Ovary (tissue), 9 donors: ENCODE measurements around the gene TAF8. TPM values are rescaled to one million over a fixed set of nuclear protein-coding genes. Genes with fewer than 3 reads are reported as not detected.
A peak's percentile ranks its signal among the peaks of the same experiment; 100 is the strongest.

ENCODE experiments used
- DNase-seq, 5 donors: peaks; one replicate each; pipeline ENCODE4 v3.0.0-alpha.2; 2019 to 2020
- H3K27ac ChIP-seq, 2 donors: fragments of 200-600 bp; one replicate each; pipeline versions ENCODE4 v1.5.1 to v1.8.0; 2019 to 2022
- H3K27me3 ChIP-seq: fragments of 200-600 bp; one replicate; pipeline ENCODE4 v1.8.0; 2022
- H3K36me3 ChIP-seq: fragments of 200-600 bp; sonication (generic); one replicate; pipeline ENCODE4 v1.5.1; 2019
- H3K4me1 ChIP-seq: one replicate; pipeline ENCODE4 v1.8.1; 2013; ENCODE audit warnings: mild to moderate bottlenecking, moderate library complexity; ENCODE audit not compliant: insufficient read depth
- H3K4me3 ChIP-seq: fragments of 200-600 bp; sonication (generic); one replicate; pipeline ENCODE4 v1.5.1; 2017
- H3K9me3 ChIP-seq, 2 donors: fragments of 200-600 bp in 1 of 2; sonication (generic) in 1 of 2; one replicate each; pipeline versions ENCODE4 v1.5.1 to v1.8.1; 2013 to 2019; ENCODE audit warnings: mild to moderate bottlenecking in 1 of 2, moderate library complexity in 1 of 2
- CTCF ChIP-seq, 3 donors: fragments of 450-650 bp in 2 of 3; fragments of 200-600 bp in 1 of 3; IDR thresholded peaks; one replicate each; pipeline versions ENCODE4 v1.5.1 to v1.8.0; 2016 to 2022; ENCODE audit warnings: antibody characterized with exemption in 3 of 3, mild to moderate bottlenecking in 1 of 3
- EP300 ChIP-seq: sonication (generic); formaldehyde crosslinking; IDR thresholded peaks from one replicate; pipeline ENCODE4 v1.6.1; 2017; ENCODE audit warnings: antibody characterized with exemption
- POLR2A ChIP-seq: fragments of 450-650 bp; IDR thresholded peaks from one replicate; pipeline ENCODE4 v1.6.1; 2017; ENCODE audit warnings: antibody characterized with exemption, mild to moderate bottlenecking, moderate library complexity
- WGBS, 3 donors: extraction: QIAGEN DNeasy Blood & Tissue Kit in 1 of 3; methylation state at CpG; one replicate each; pipeline versions ENCODE4 v1.1.5 to v1.1.7; 2013 to 2017; 5-methylcytosine and 5-hydroxymethylcytosine counted together
- intact Hi-C, 4 donors: fragments of 100-400 bp; cut with DNase I; formaldehyde crosslinking; loops; one replicate each; pipeline versions ENCODE4 v1.11.0 to v1.15.1; 2022 to 2023
- polyA plus RNA-seq, 2 donors: library from polyadenylated mRNA; stranded (reverse); fragments of 200-250 nt in 1 of 2; fragments of 350-450 nt in 1 of 2; fragmentation: Illumina TruSeq in 1 of 2; extraction: RNeasy Lipid Tissue Mini Kit (QIAGEN cat#74804) in 1 of 2; gene quantifications; one replicate each; pipeline ENCODE4 v1.2.3, GENCODE V29; 2013 to 2014
- total RNA-seq, 7 donors: library from RNA; depleted of rRNA in 2 of 7; stranded (reverse); fragments of >200 nt in 2 of 7; fragmentation: NEBNext Ultra II Directional in 3 of 7; extraction: Animal tissue kit (Norgen Biotek cat#: 25700) in 3 of 7; gene quantifications; one replicate each; pipeline versions ENCODE4 v1.1.0 to v1.2.4, GENCODE V29; 2016 to 2023
- donor health status: DM: no; HTN: no; CAD: no; lungs with moderate emphysema.
- donor health status: DM: no; HTN: no; CAD: no.
- donor health status: Bipolar disorder and iron deficiency.
- donor health status: DM: yes; HTN: yes; CAD: no.
- donor health status: DM: no; HTN: no; CAD: no.
- donor health status: DM: yes; HTN: yes; CAD: no.

The TAF8 gene
- total and polyA plus RNA-seq, 9 donors, result 9.2 to 21.3 (median 12.9) TPM

GRCh38 chr6:42103216-42103615 is 52.9 kb downstream of the TAF8 start:
- H3K36me3 ChIP-seq, result no peaks in the 10 kb centered on the region
- no peak for TF ChIP-seq POLR2A
- no peak for TF ChIP-seq EP300
- no peak for TF ChIP-seq CTCF (IDR thresholded peaks at IDR 0.05)
- H3K4me1 ChIP-seq, result no peaks in the 10 kb centered on the region
- H3K4me3 ChIP-seq, result no peak overlapping the region
- no peak overlapping the region for H3K27ac ChIP-seq
- H3K27me3 ChIP-seq, result no peaks in the 10 kb centered on the region
- H3K9me3 ChIP-seq, result no peaks in the 10 kb centered on the region
- DNase-seq, result no peak
- WGBS, 3 donors, result 94 to 95% (median 94%) methylated on average over 7 of the region's 7 CpGs
- intact Hi-C loops, result no loop called here

- intact Hi-C loops, result no loop called here
- no peaks in the 10 kb centered on the region for H3K4me1 ChIP-seq
- no peaks in the 10 kb centered on the region for H3K9me3 ChIP-seq
- DNase-seq, result no peak
- no peak overlapping the region for H3K27ac ChIP-seq
- no peak for TF ChIP-seq CTCF (IDR thresholded peaks at IDR 0.05)
- no peak for TF ChIP-seq EP300
- TF ChIP-seq POLR2A, result no peak
- no peaks in the 10 kb centered on the region for H3K36me3 ChIP-seq
- 84 to 94% (median 93%) methylated on average over 12 of the region's 12 CpGs for WGBS, 3 donors
- no peak overlapping the region for H3K4me3 ChIP-seq
- H3K27me3 ChIP-seq, result no peaks in the 10 kb centered on the region
Measured at GRCh38 chr6:42103753-42104094, 53.4 kb downstream of the TAF8 start.

- peak; percentile 33 to 70 (median 56) for DNase-seq
- no peaks in the 10 kb centered on the region for H3K36me3 ChIP-seq
- peak overlapping the region; percentile 30 for H3K4me3 ChIP-seq
- no peaks in the 10 kb centered on the region for H3K4me1 ChIP-seq
- intact Hi-C loops, result no loop called here
- TF ChIP-seq CTCF (IDR thresholded peaks at IDR 0.05) (peak in 1 of 3 donors; percentile 52), POLR2A (no peak)
- no peaks in the 10 kb centered on the region for H3K9me3 ChIP-seq
- no peak overlapping the region for H3K27ac ChIP-seq
- 6 to 9% (median 8%) methylated on average over 34 to 66 of the region's 66 CpGs for WGBS, 3 donors
- H3K27me3 ChIP-seq, result no peaks in the 10 kb centered on the region
Measured at GRCh38 chr6:42104095-42104803, 53.9 kb downstream of the TAF8 start.

GRCh38 chr6:42104804-42105125 is 54.4 kb downstream of the TAF8 start:
- Histone ChIP-seq H3K27me3 (no peaks in the 10 kb centered on the region), H3K9me3 (no peaks in the 10 kb centered on the region), H3K4me3 (peak overlapping the region; percentile 30), H3K27ac (no peak overlapping the region), H3K4me1 (no peaks in the 10 kb centered on the region), H3K36me3 (no peaks in the 10 kb centered on the region)
- TF ChIP-seq EP300 (no peak), CTCF (IDR thresholded peaks at IDR 0.05) (no peak), POLR2A (no peak)
- intact Hi-C loops, result no loop called here
- WGBS, 3 donors, result 24 to 26% (median 26%) methylated on average over 14 to 16 of the region's 16 CpGs
- DNase-seq, result no peak
